Peyer's patch (tissue), 4 donors: ENCODE results near the gene TRIM52.

Source experiments
- CTCF ChIP-seq, 6 experiments: fragments of 450-650 bp in 4 of 6; fragments of 200-600 bp in 2 of 6; sonication (generic) in 1 of 6; IDR thresholded peaks; one replicate each; pipeline ENCODE4 v1.5.1; 2017 to 2019; ENCODE audit warnings: antibody characterized with exemption in 6 of 6, mild to moderate bottlenecking in 3 of 6, moderate library complexity in 1 of 6
- POLR2A ChIP-seq, 2 donors: fragments of 450-650 bp; IDR thresholded peaks; one replicate each; pipeline ENCODE4 v1.5.1; 2017; ENCODE audit warnings: antibody characterized with exemption in 2 of 2, mild to moderate bottlenecking in 2 of 2, moderate library complexity in 2 of 2

GRCh38 chr5:181265092-181265671 lies 4.2 kb upstream of the TRIM52 start:
- no peak for TF ChIP-seq CTCF (IDR thresholded peaks at IDR 0.05)
- TF ChIP-seq POLR2A (IDR thresholded peaks at IDR 0.05): no peak
